Neural progenitor cell (in vitro differentiated cells): Measurements from ENCODE around the gene LYRM2.

Source experiments
- CTCF ChIP-seq: fragments of 200-600 bp; sonication (generic); IDR thresholded peaks from 2 replicates; pipeline ENCODE4 v1.5.1; 2017; ENCODE audit warnings: antibody characterized with exemption, mild to moderate bottlenecking
- EZH2 ChIP-seq: fragments of 200-600 bp; sonication (generic); IDR thresholded peaks from 2 replicates; pipeline ENCODE4 v1.6.1; 2017; ENCODE audit warnings: antibody characterized with exemption, mild to moderate bottlenecking, moderate library complexity

- TF ChIP-seq CTCF (no peak), EZH2 (no peak)
Measured at GRCh38 chr6:89525786-89526562, 112.6 kb downstream of the LYRM2 start.
